Spleen (tissue), 11 donors: ENCODE data around the gene WDR48. TPM values are rescaled to one million over a fixed set of nuclear protein-coding genes. Genes with fewer than 3 reads are reported as not detected.

Experiments
- DNase-seq: peaks from one replicate; pipeline ENCODE4 v3.0.0-alpha.2; 2020
- H3K27ac ChIP-seq, 8 donors: fragments of 200-600 bp; sonication (generic) in 7 of 8; 1 replicate in 4 of 8; 2 replicates in 4 of 8; pipeline versions ENCODE4 v1.5.0 to v1.8.0; 2016 to 2021; ENCODE audit warnings: inconsistent platforms in 4 of 8, mild to moderate bottlenecking in 4 of 8, moderate library complexity in 1 of 8
- H3K27me3 ChIP-seq, 7 donors: fragments of 200-600 bp; sonication (generic) in 6 of 7; replicated peaks in 1 of 7; 1 replicate in 4 of 7; 2 replicates in 3 of 7; pipeline versions ENCODE4 v1.5.0 to v1.8.0; 2016 to 2021; ENCODE audit warnings: inconsistent platforms in 3 of 7, mild to moderate bottlenecking in 1 of 7
- H3K36me3 ChIP-seq, 6 donors: fragments of 200-600 bp; sonication (generic) in 5 of 6; 1 replicate in 4 of 6; 2 replicates in 2 of 6; pipeline versions ENCODE4 v1.5.0 to v1.8.0; 2016 to 2021; ENCODE audit warnings: inconsistent platforms in 2 of 6
- H3K4me1 ChIP-seq, 6 donors: fragments of 200-600 bp; sonication (generic) in 5 of 6; 1 replicate in 3 of 6; 2 replicates in 3 of 6; pipeline versions ENCODE4 v1.5.0 to v1.8.0; 2016 to 2021; ENCODE audit warnings: inconsistent platforms in 3 of 6
- H3K4me3 ChIP-seq, 8 donors: fragments of 200-600 bp; sonication (generic) in 7 of 8; 1 replicate in 4 of 8; 2 replicates in 4 of 8; pipeline versions ENCODE4 v1.5.0 to v1.8.0; 2016 to 2021; ENCODE audit warnings: inconsistent platforms in 4 of 8, mild to moderate bottlenecking in 4 of 8, moderate library complexity in 2 of 8
- H3K9me3 ChIP-seq, 8 donors: fragments of 200-600 bp; sonication (generic) in 7 of 8; 1 replicate in 4 of 8; 2 replicates in 4 of 8; pipeline versions ENCODE4 v1.5.0 to v1.8.0; 2016 to 2021; ENCODE audit warnings: inconsistent platforms in 4 of 8
- CTCF ChIP-seq, 11 experiments: fragments of 200-600 bp in 7 of 11; fragments of 450-650 bp in 4 of 11; sonication (generic) in 4 of 11; IDR thresholded peaks in 8 of 11; conservative IDR thresholded peaks in 3 of 11; 1 replicate in 7 of 11; 2 replicates in 4 of 11; pipeline versions ENCODE4 v1.4.0 to v1.8.0; 2016 to 2021; ENCODE audit warnings: antibody characterized with exemption in 11 of 11, inconsistent platforms in 4 of 11, mild to moderate bottlenecking in 1 of 11
- POLR2A ChIP-seq, 3 donors: fragments of 450-650 bp; IDR thresholded peaks; one replicate each; pipeline ENCODE4 v1.5.1; 2017; ENCODE audit warnings: antibody characterized with exemption in 3 of 3, mild to moderate bottlenecking in 1 of 3
- POLR2AphosphoS5 ChIP-seq, 3 donors: sonication (generic); formaldehyde crosslinking; IDR thresholded peaks; one replicate each; pipeline ENCODE4 v1.5.1; 2017; ENCODE audit warnings: antibody characterized with exemption in 3 of 3
- WGBS, 5 donors: extraction: QIAGEN DNeasy Blood & Tissue Kit in 3 of 5; methylation state at CpG; one replicate each; pipeline versions ENCODE4 v1.1.5 to v1.1.7; 2013 to 2018; 5-methylcytosine and 5-hydroxymethylcytosine counted together
- intact Hi-C: fragments of 100-400 bp; cut with DNase I; formaldehyde crosslinking; loops from one replicate; pipeline ENCODE4 v1.15.0; 2023; ENCODE audit warnings: low total_unique reads
- polyA plus RNA-seq, 3 donors: library from polyadenylated mRNA; stranded (reverse); fragments of 200-250 nt; gene quantifications; one replicate each; pipeline ENCODE4 v1.2.1, GENCODE V29; 2013
- total RNA-seq, 7 donors: library from RNA; depleted of rRNA in 3 of 7; stranded (reverse); fragments of >200 nt in 3 of 7; fragmentation: NEBNext Ultra II Directional in 4 of 7; extraction: Animal tissue kit (Norgen Biotek cat#: 25700) in 4 of 7; gene quantifications; one replicate each; pipeline versions ENCODE4 v1.1.0 to v1.2.1, GENCODE V29; 2016 to 2021
- donor health status: healthy with polysubstance abuse.
- donor health status: DM: no; HTN: no; CAD: no; lungs with moderate emphysema.
- donor health status: DM: no; HTN: no; CAD: no.
- donor health status: Bipolar disorder and iron deficiency.
- donor health status: healthy.
- donor health status: DM: no; HTN: no; CAD: no.
- donor health status: DM: yes; HTN: yes; CAD: no.

The WDR48 gene
- total and polyA plus RNA-seq, 10 donors, result 11.1 to 45.0 (median 35.3) TPM

- no peak for DNase-seq
- WGBS, 5 donors, result 95 to 97% (median 96%) methylated on average over 13 to 18 of the region's 18 CpGs
- Histone ChIP-seq H3K36me3 (peaks cover 0 to 70% (median 9%) of the 10 kb centered on the region in 6 donors), H3K27ac (no peak overlapping the region), H3K9me3 (no peaks in the 10 kb centered on the region), H3K4me1 (peaks cover 29 to 66% (median 42%) of the 10 kb centered on the region in 6 donors), H3K4me3 (no peak overlapping the region), H3K27me3 (no peaks in the 10 kb centered on the region)
- intact Hi-C loops, result no loop called here
- TF ChIP-seq POLR2AphosphoS5 (IDR thresholded peaks at IDR 0.05) (peak in 1 of 3 donors; percentile 28), CTCF (IDR thresholded peaks at IDR 0.05 in 8 of 11, conservative IDR thresholded peaks at IDR 0.05 in 3 of 11) (no peak)
These were observed 85.7 kb downstream of the WDR48 start for GRCh38 chr3:39137435-39137936.

- no peaks in the 10 kb centered on the region for H3K27me3 ChIP-seq
- DNase-seq, result no peak
- H3K9me3 ChIP-seq, result no peaks in the 10 kb centered on the region
- intact Hi-C loops, result no loop called here
- peaks cover under 1 to 77% (median 16%) of the 10 kb centered on the region in 6 donors for H3K36me3 ChIP-seq
- peaks cover 35 to 73% (median 47%) of the 10 kb centered on the region in 6 donors for H3K4me1 ChIP-seq
- TF ChIP-seq POLR2AphosphoS5 (IDR thresholded peaks at IDR 0.05) (peak in 2 of 3 donors; percentile 35 to 41), CTCF (IDR thresholded peaks at IDR 0.05 in 8 of 11, conservative IDR thresholded peaks at IDR 0.05 in 3 of 11) (no peak)
- 92 to 98% (median 97%) methylated on average over 8 to 10 of the region's 10 CpGs for WGBS, 5 donors
- H3K27ac ChIP-seq, result no peak overlapping the region
- no peak overlapping the region for H3K4me3 ChIP-seq
These were observed 86.4 kb downstream of the WDR48 start for GRCh38 chr3:39137991-39138803.

- no peaks in the 10 kb centered on the region for H3K9me3 ChIP-seq
- peaks cover 5 to 80% (median 23%) of the 10 kb centered on the region in 6 donors for H3K36me3 ChIP-seq
- 86 to 96% (median 95%) methylated on average over 5 to 7 of the region's 7 CpGs for WGBS, 5 donors
- H3K27me3 ChIP-seq, result no peaks in the 10 kb centered on the region
- intact Hi-C loops, result no loop called here
- TF ChIP-seq CTCF (IDR thresholded peaks at IDR 0.05 in 8 of 11, conservative IDR thresholded peaks at IDR 0.05 in 3 of 11), result no peak
- TF ChIP-seq POLR2AphosphoS5 (IDR thresholded peaks at IDR 0.05), result no peak
- TF ChIP-seq POLR2A (IDR thresholded peaks at IDR 0.05), result no peak
- DNase-seq, result no peak
- H3K4me3 ChIP-seq, result no peak overlapping the region
- H3K4me1 ChIP-seq, result peaks cover 35 to 75% (median 53%) of the 10 kb centered on the region in 6 donors
- no peak overlapping the region for H3K27ac ChIP-seq
These were observed 87.1 kb downstream of the WDR48 start for GRCh38 chr3:39138804-39139415.

GRCh38 chr3:39139442-39139841 is 87.6 kb downstream of the WDR48 start:
- Histone ChIP-seq H3K9me3 (no peaks in the 10 kb centered on the region), H3K4me3 (no peak overlapping the region), H3K27ac (no peak overlapping the region), H3K27me3 (no peaks in the 10 kb centered on the region), H3K36me3 (peaks cover 5 to 80% (median 28%) of the 10 kb centered on the region in 6 donors), H3K4me1 (peaks cover 35 to 75% (median 58%) of the 10 kb centered on the region in 6 donors)
- 84 to 92% (median 89%) methylated on average over 2 of the region's 2 CpGs for WGBS, 5 donors
- DNase-seq, result no peak
- intact Hi-C loops, result no loop called here
- TF ChIP-seq CTCF (IDR thresholded peaks at IDR 0.05 in 8 of 11, conservative IDR thresholded peaks at IDR 0.05 in 3 of 11) (no peak), POLR2AphosphoS5 (IDR thresholded peaks at IDR 0.05) (no peak), POLR2A (IDR thresholded peaks at IDR 0.05) (no peak)
